GM18499 (cell line): ENCODE measurements around the gene ZRANB2.

Experiments
- ATAC-seq: cut with Tn5 transposase; IDR thresholded peaks from one replicate; pipeline ENCODE4 v1.9.1; 2021; ENCODE audit warnings: moderate number of reproducible peaks; ENCODE audit not compliant: insufficient read depth, unreplicated experiment

ZRANB2 gene

DNA sequence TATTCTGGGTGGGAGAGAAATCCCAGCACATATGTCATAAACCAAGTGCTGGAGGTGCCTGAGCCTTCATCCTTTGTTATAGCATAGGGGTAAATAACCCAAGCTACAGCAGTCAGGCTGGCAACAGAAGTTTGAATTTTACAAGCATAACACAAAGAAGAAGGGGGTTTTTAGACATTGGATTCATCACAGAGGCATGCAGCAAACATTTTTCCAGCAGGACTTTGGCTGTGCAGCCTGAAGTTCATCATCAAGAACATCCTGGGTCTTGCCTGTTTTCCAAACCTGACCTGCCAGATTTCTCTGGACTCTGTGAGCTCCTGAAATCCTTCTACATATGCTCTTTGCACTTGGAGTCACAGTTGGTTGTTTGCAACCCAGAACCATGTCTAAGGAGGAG, 49.4 kb downstream of the ZRANB2 start:
- no peak for ATAC-seq

GRCh38 chr1:71030026-71030425, 50.8 kb downstream of the ZRANB2 start:
- no peak for ATAC-seq

DNA sequence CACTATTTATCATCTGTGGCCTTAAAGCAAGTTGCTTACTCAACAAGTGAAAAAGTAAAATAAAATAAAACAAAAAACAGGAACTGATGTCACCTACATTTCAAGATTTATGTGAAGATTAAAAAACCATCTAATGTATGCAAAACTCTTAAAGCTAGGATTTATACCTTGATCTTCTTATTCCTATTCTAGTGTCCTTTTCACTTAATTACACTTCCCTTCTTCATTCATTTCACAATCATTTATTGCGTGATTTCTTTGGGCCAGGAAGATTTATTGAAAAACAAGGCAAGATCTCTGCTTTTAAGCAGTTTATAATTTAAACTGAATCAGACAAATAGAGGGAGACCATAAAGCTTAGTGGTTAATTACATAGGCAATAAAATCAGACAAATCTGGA, 51.9 kb downstream of the ZRANB2 start:
- ATAC-seq, result no peak

GRCh38 chr1:71027991-71028390, 52.8 kb downstream of the ZRANB2 start:
- no peak for ATAC-seq

DNA sequence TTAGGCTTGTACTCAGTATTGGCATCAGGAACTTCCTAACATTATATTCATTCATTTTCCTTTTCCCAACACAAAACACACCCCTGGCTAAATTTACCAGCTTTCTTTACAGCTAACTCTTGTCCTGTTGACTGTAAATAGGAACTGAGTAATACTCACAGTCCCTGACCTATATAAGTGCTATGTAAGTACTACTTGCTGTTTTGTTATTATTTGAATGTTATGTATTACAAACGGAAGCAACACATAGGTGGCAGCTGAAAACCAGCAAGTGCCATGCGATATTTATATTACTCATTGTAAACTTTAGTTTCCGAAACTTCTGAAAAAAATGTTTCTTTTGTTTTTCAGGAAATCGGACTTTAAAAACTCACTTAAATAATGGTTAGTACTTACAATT, 54.7 kb downstream of the ZRANB2 start:
- ATAC-seq, result no peak

DNA sequence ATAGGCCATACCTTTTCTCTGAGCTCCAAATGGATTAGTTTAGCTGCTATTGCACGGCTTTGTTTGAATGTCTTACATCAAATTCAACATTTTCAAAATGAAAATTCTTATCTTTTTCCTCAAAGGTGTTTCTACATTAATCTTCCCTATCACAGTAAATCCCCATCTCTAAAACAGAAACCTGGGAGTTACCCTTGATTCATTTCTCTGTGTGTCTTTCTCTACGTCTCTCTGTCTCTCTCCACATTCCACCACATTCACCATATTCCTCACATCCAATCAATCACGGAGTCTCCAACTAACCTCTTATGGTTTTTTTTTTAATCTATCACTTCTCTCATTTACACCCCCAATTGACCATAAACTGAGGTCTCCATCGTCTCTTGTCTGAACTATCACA, 57.3 kb downstream of the ZRANB2 start:
- no peak for ATAC-seq

DNA sequence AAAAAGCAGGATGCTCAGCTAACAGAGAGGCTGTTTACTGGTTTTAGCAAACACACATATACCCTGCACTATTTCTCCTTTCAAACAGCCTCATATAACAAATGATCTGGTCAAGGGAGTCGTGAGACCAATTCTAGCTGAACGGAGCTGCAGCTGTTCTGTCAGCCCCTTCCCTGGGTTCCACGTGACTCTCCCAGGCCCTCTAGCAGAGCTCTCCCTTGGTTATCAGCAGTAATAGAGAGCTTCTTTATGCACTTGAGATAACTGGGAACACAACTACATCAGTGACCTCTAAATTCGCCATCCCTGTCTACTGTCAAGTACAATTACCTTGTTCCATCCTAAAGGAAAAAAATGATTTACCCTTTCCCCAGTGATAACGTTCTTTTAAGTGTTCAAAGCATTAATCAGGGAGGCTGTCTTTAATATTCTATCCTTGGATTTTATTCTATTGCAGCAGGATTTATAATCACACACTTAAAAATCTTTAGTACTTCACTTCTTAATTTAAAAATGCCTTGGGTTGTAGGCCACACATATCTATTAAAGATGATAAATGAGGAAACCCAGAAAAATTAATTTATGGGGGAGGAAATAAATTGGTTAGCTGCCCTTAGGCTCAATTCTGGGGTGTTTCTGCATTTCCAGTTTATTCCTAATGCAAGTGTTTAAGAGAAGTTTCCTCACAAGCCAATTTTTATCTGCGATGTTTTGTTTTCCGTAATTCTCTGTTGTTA, 61.4 kb downstream of the ZRANB2 start:
- ATAC-seq, result no peak

GRCh38 chr1:71018791-71019190, 62.0 kb downstream of the ZRANB2 start:
- no peak for ATAC-seq

- ATAC-seq, result no peak
Measured at GRCh38 chr1:71015745-71016144, 65.1 kb downstream of the ZRANB2 start.

- no peak for ATAC-seq
Measured at GRCh38 chr1:71014178-71014579, 66.7 kb downstream of the ZRANB2 start.
